T-helper 2 cell (primary cell): ENCODE measurements around the gene TOP3B.

Experiments
- DNase-seq, 5 experiments: peaks; one replicate each; pipeline versions ENCODE4 v3.0.0 to v3.0.0-alpha.2; 2012 to 2022

TOP3B gene

GRCh38 chr22:21961127-21961867, 21.3 kb downstream of the TOP3B start:
- DNase-seq, result no peak

- DNase-seq, result no peak
These were observed 22.1 kb downstream of the TOP3B start for GRCh38 chr22:21960200-21961126.

- no peak for DNase-seq
These were observed 23.1 kb downstream of the TOP3B start for GRCh38 chr22:21959274-21960074.

DNA sequence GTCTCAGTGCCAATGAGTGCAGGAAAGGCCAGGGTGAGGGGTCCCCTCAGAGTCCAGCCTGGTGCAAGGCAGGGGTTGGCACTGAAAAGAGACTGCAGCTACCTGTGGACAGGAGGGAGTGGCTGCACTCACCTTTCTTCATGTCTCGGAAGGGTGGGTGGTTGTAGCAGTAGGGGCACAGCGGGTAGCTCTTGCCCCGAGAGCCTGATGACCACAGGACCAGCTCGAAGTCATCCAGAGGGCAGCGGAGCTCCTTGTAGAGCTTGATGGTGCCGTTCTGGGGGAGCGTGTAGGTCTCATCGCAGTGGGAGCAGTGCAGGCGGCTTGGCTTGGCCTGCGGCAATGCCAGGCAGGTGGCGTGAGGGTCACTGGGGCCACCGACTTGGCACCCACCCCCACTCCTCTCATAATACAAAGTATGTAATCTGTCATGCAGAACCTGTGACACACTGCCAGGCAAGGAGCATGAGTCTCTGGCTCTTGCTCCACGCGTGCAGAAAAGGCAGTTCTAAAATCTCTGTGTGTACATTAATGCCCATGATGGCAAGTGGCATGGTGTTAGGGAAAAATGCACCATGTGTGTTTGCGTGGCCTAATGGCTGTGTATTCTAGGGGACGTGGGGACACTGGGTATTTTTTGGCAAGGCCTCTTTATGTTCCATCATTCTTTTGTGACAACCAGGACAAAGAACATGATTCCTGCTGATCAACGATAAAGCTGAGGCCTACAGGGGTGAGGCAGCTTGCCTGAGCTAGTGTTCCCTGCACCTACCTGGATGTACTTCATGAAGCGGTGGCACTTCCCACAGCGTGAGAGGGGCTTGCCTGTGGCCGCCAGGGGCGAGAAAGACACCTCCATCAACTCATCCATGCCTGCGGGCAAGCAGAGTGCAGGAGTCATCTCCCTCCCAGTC, 24.0 kb downstream of the TOP3B start:
- DNase-seq, result no peak

- DNase-seq, result peak; percentile 83 to 89 (median 85)
These were observed 29.7 kb downstream of the TOP3B start, which contains the start of gene PPM1F for GRCh38 chr22:21952586-21953571. TSS of gene PPM1F (minus strand) at chr22:21952848. CDS start at chr22:21946048, 6,800 bp downstream.

GRCh38 chr22:21951931-21952465, 30.6 kb downstream of the TOP3B start:
- DNase-seq, result peak in 1 of 5 experiments; percentile 10

DNA sequence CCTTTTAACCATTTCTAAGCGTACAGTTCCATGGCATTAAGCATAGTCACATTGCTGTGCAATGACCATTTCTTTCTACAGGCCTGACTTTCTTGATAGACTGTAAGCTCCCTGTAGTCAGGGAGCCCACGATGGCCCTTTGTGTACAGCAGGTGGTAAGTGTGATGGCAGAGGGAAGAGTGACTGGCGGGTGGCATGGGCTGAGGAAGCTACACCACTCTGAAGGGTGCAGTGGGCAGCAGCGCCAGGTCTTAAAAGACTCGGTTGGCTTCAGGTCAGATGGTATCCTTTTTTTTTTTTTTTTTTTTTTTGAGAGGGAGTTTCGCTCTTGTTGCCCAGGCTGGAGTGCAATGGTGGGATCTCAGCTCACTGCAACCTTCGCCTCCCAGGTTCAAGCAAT, 31.5 kb downstream of the TOP3B start:
- DNase-seq, result no peak

- no peak for DNase-seq
These were observed 32.6 kb downstream of the TOP3B start for GRCh38 chr22:21949948-21950347.

- DNase-seq, result no peak
These were observed 33.0 kb downstream of the TOP3B start for GRCh38 chr22:21949569-21949918.

DNA sequence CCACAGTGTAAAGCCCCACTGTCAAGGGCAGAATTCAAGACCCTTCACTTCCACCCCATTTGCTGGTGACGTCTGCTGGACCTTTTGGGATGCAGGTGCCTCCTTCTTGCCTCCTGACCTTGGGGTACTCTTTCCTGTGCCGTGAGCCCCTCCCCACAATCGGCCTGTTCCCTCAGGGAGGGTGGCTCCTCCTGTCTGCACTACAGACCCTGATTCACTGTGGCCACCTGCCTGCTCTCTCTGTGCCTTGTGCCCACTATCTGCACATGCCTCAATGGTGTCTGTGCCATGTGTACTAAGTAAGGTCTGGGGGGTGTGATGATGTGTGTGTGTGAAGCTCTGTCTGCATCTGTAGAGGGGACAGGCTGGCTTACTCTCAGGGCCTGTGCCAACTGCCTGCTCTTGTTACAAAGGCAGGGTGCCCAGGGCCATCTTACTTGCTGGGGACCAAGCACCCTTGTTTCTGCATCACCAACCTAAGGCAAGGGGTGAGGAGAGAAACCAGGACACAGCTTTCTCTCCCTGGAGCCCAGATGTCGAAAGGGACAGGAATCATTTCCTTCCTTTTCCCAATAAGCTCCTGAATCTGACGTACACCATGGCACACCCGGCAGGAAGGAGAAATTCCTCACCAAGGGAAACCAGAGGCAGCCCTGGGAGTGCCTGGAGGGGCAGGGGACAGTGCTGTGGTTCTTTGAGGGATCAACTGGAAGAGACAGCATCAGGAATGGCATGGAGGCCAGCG, 33.6 kb downstream of the TOP3B start:
- no peak for DNase-seq

- no peak for DNase-seq
These were observed 34.2 kb downstream of the TOP3B start for GRCh38 chr22:21948390-21948789.

GRCh38 chr22:21947040-21948014, 35.3 kb downstream of the TOP3B start:
- DNase-seq, result no peak

- no peak for DNase-seq
These were observed 36.2 kb downstream of the TOP3B start for GRCh38 chr22:21946262-21946925.

GRCh38 chr22:21945453-21946261, 36.9 kb downstream of the TOP3B start:
- DNase-seq, result no peak

- no peak for DNase-seq
These were observed 37.7 kb downstream of the TOP3B start for GRCh38 chr22:21944871-21945270.

DNA sequence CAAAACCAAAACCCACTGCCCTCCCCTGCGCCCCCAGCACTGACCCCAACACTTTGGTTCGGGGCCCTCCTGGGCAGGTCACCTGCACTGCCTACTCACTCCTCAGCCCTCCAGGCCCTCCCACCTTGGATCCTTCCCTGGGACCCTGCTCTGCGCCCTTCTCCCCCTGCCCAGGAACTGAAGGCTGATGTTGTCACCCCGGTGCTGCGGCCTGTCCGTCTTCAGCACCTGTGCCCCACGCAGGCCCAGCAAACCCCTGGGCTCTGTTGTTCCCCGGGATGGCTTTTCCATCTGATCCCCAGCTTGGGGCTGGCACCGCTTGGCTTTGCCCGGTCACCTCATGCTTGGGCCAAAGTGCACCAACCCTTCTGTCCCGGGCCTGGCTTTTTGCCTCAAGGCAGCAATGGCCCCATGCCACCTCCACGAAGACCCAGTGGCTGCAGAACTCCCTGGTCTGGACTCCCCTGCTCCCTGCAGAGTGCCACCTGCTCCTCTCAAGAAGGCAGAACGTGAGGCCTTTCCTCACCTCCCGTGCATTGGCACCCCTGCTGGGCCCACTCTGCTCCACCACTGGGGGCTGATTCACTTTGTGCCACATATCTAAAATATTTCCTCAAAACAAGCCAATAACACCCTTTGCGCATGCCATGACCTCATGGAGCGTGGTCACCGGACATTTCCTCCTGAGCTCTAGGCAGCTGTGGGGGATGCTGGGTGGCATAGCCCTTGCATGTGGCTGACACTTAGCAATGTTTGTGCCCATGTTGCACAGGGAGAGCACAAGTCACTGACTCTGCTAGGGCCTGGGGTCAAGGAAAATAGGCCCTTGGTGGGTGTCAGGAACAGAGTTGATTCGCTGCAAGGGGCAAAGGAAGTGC, 38.8 kb downstream of the TOP3B start:
- no peak for DNase-seq
